WTC11 (cell line): ENCODE data around the gene SNAP29. TPM values are rescaled to one million over a fixed set of nuclear protein-coding genes. Genes with fewer than 3 reads are reported as not detected.

ENCODE experiments used
- ATAC-seq: fragments of 200-7000 bp; cut with Tn5 transposase; 2 replicates; pipeline ENCODE4 v1.10.0; 2021; ENCODE audit warnings: mild to moderate bottlenecking, moderate library complexity
- CTCF ChIA-PET: fragments of 300-600 bp; sonication (Branson Sonifier 250); formaldehyde crosslinking; loops from one replicate; lab custom pipeline; 2021; ENCODE audit warnings: antibody characterized with exemption; lab: Charles Lee
- POLR2A ChIA-PET: fragments of 350-600 bp; sonication (Branson Sonifier 250); formaldehyde crosslinking; loops from one replicate; lab custom pipeline; 2021; ENCODE audit warnings: antibody characterized with exemption; lab: Charles Lee
- DNase-seq: peaks from one replicate; pipeline ENCODE4 v3.0.0; 2021; ENCODE audit warnings: low spot score
- H3K27ac Mint-ChIP-seq: 2 replicates; pipeline ENCODE4 v1.8.0; 2021; ENCODE audit warnings: mixed read lengths
- H3K27me3 Mint-ChIP-seq: 2 replicates; pipeline ENCODE4 v1.8.0; 2021; ENCODE audit warnings: low read depth, mild to moderate bottlenecking, moderate library complexity, mixed read lengths
- H3K36me3 Mint-ChIP-seq: 2 replicates; pipeline ENCODE4 v1.8.0; 2021; ENCODE audit warnings: mixed read lengths
- H3K4me1 Mint-ChIP-seq: 2 replicates; pipeline ENCODE4 v1.8.0; 2022; ENCODE audit warnings: mixed read lengths
- H3K4me3 Mint-ChIP-seq: 2 replicates; pipeline ENCODE4 v1.8.0; 2021; ENCODE audit warnings: mild to moderate bottlenecking, moderate library complexity, mixed read lengths
- H3K9me3 Mint-ChIP-seq: 2 replicates; pipeline ENCODE4 v1.8.0; 2021; ENCODE audit warnings: mixed read lengths
- CBFB ChIP-seq: sonication (generic); formaldehyde crosslinking; IDR thresholded peaks from 2 replicates; pipeline ENCODE4 v1.8.1; 2022; ENCODE audit warnings: mild to moderate bottlenecking, low read depth, missing genetic modification reagents
- FOXP1 ChIP-seq: sonication (generic); formaldehyde crosslinking; IDR thresholded peaks from 2 replicates; pipeline ENCODE4 v1.8.0; 2022; ENCODE audit warnings: missing genetic modification reagents, mild to moderate bottlenecking, moderate library complexity, borderline replicate concordance
- GABPB1 ChIP-seq: sonication (generic); formaldehyde crosslinking; IDR thresholded peaks from 2 replicates; pipeline ENCODE4 v1.8.1; 2023; ENCODE audit warnings: mild to moderate bottlenecking, missing genetic modification reagents
- NFATC4 ChIP-seq: fragments of 250-450 bp; sonication (Bioruptor Pico); IDR thresholded peaks from 2 replicates; pipeline ENCODE4 v1.9.0; 2021; ENCODE audit warnings: mild to moderate bottlenecking
- NR2C2 ChIP-seq: sonication (generic); formaldehyde crosslinking; IDR thresholded peaks from 2 replicates; pipeline ENCODE4 v1.8.0; 2022; ENCODE audit warnings: mild to moderate bottlenecking, missing genetic modification reagents
- NR3C1 ChIP-seq: sonication (generic); formaldehyde crosslinking; conservative IDR thresholded peaks from 2 replicates; pipeline ENCODE4 v1.8.1; 2023; ENCODE audit warnings: low read depth, mild to moderate bottlenecking, missing genetic modification reagents
- RELA ChIP-seq: sonication (generic); formaldehyde crosslinking; IDR thresholded peaks from 2 replicates; pipeline ENCODE4 v1.8.1; 2022; ENCODE audit warnings: missing genetic modification reagents, mild to moderate bottlenecking, borderline replicate concordance
- RORB ChIP-seq: fragments of 250-450 bp; sonication (Bioruptor Pico); IDR thresholded peaks from 2 replicates; pipeline ENCODE4 v1.9.0; 2021; ENCODE audit warnings: mild to moderate bottlenecking
- SMAD4 ChIP-seq: sonication (generic); formaldehyde crosslinking; IDR thresholded peaks from 2 replicates; pipeline ENCODE4 v1.8.0; 2022; ENCODE audit warnings: mild to moderate bottlenecking, missing genetic modification reagents
- SOX15 ChIP-seq: fragments of 250-450 bp; sonication (Bioruptor Pico); IDR thresholded peaks from 2 replicates; pipeline ENCODE4 v1.9.0; 2021; ENCODE audit warnings: mild to moderate bottlenecking
- TEAD1 ChIP-seq: sonication (generic); formaldehyde crosslinking; IDR thresholded peaks from 2 replicates; pipeline ENCODE4 v1.8.0; 2022; ENCODE audit warnings: mild to moderate bottlenecking, missing genetic modification reagents
- TP53 ChIP-seq: sonication (generic); formaldehyde crosslinking; IDR thresholded peaks from 2 replicates; pipeline ENCODE4 v1.8.1; 2023; ENCODE audit warnings: mild to moderate bottlenecking, missing genetic modification reagents
- ZNF263 ChIP-seq: sonication (generic); formaldehyde crosslinking; IDR thresholded peaks from 2 replicates; pipeline ENCODE4 v1.8.1; 2022; ENCODE audit warnings: low read depth, mild to moderate bottlenecking, moderate library complexity, missing genetic modification reagents
- ZNF416 ChIP-seq: fragments of 250-450 bp; sonication (Bioruptor Pico); IDR thresholded peaks from 2 replicates; pipeline ENCODE4 v1.9.0; 2021; ENCODE audit warnings: mild to moderate bottlenecking, inconsistent platforms
- ZNF671 ChIP-seq: fragments of 250-450 bp; sonication (Bioruptor Pico); IDR thresholded peaks from 2 replicates; pipeline ENCODE4 v1.8.0; 2021; ENCODE audit warnings: mild to moderate bottlenecking
- total RNA-seq: library from RNA; stranded (reverse); gene quantifications from 3 replicates; pipeline ENCODE4 v1.2.3, GENCODE V29; 2021
- TF ChIP-seq, protein P1 (sequence below): sonication (generic); formaldehyde crosslinking; IDR thresholded peaks from 2 replicates; pipeline ENCODE4 v1.8.1; 2022; ENCODE audit warnings: low read depth, missing genetic modification reagents, borderline replicate concordance
- TF ChIP-seq, protein P2 (sequence below): sonication (generic); formaldehyde crosslinking; IDR thresholded peaks from 2 replicates; pipeline ENCODE4 v1.8.0; 2022; ENCODE audit warnings: mild to moderate bottlenecking, missing genetic modification reagents
- TF ChIP-seq, protein P3 (sequence below): sonication (generic); formaldehyde crosslinking; IDR thresholded peaks from 2 replicates; pipeline ENCODE4 v1.8.1; 2023; ENCODE audit warnings: mild to moderate bottlenecking, missing genetic modification reagents
- TF ChIP-seq, protein P4 (sequence below): sonication (generic); formaldehyde crosslinking; IDR thresholded peaks from 2 replicates; pipeline ENCODE4 v1.8.1; 2023; ENCODE audit warnings: mild to moderate bottlenecking, missing genetic modification reagents, moderate library complexity
- TF ChIP-seq, protein P5 (sequence below): sonication (generic); formaldehyde crosslinking; IDR thresholded peaks from 2 replicates; pipeline ENCODE4 v1.8.1; 2023; ENCODE audit warnings: mild to moderate bottlenecking, missing genetic modification reagents
- TF ChIP-seq, protein P6 (sequence below): sonication (generic); formaldehyde crosslinking; IDR thresholded peaks from 2 replicates; pipeline ENCODE4 v1.8.1; 2023; ENCODE audit warnings: mild to moderate bottlenecking, missing genetic modification reagents, borderline replicate concordance
- TF ChIP-seq, protein P7 (sequence below): fragments of 250-450 bp; sonication (Bioruptor Pico); conservative IDR thresholded peaks from 2 replicates; pipeline ENCODE4 v1.9.0; 2021; ENCODE audit warnings: mild to moderate bottlenecking

Gene SNAP29
- total RNA-seq, 1 experiment from 2014 or later, result 14.7 TPM

DNA sequence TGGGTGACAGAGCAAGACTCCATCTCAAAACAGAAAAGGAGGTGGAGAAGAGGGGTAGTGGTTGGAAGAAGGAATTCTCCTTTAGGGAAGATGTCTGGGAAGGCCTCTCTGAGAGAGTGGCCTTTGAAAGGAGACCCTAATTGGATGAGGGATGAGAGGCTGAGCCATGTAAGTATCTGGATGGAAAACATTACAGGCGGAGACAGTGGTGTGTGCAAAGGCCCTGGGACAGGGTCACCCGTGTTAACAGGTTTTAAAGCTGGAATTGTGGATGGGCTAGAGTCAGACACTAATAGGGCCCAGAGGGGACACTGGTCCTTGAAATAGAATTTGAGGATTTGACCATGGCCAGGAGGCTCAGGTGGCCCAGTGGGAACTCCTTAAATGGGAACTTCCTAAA lies 10.4 kb downstream of the SNAP29 start:
- Mint-ChIP-seq H3K4me3 (no peak overlapping the region), H3K9me3 (no peaks in the 10 kb centered on the region), H3K36me3 (peaks cover 4% of the 10 kb centered on the region), H3K4me1 (no peaks in the 10 kb centered on the region), H3K27me3 (no peaks in the 10 kb centered on the region), H3K27ac (no peak overlapping the region)
- POLR2A ChIA-PET, result no interaction called here
- TF ChIP-seq, protein P1, sequence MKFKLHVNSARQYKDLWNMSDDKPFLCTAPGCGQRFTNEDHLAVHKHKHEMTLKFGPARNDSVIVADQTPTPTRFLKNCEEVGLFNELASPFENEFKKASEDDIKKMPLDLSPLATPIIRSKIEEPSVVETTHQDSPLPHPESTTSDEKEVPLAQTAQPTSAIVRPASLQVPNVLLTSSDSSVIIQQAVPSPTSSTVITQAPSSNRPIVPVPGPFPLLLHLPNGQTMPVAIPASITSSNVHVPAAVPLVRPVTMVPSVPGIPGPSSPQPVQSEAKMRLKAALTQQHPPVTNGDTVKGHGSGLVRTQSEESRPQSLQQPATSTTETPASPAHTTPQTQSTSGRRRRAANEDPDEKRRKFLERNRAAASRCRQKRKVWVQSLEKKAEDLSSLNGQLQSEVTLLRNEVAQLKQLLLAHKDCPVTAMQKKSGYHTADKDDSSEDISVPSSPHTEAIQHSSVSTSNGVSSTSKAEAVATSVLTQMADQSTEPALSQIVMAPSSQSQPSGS, result no peak
- TF ChIP-seq RORB (CRISPR knock-in tag) (no peak), RELA (CRISPR knock-in tag) (no peak), TEAD1 (CRISPR knock-in tag) (no peak), GABPB1 (CRISPR knock-in tag) (no peak), ZNF263 (CRISPR knock-in tag) (no peak), TP53 (CRISPR knock-in tag) (no peak), ZNF671 (CRISPR knock-in tag) (no peak), NR3C1 (CRISPR knock-in tag) (no peak), FOXP1 (CRISPR knock-in tag) (no peak), ZNF416 (CRISPR knock-in tag) (no peak), NFATC4 (no peak), SMAD4 (no peak), SOX15 (CRISPR knock-in tag) (no peak), NR2C2 (no peak)
- TF ChIP-seq, protein P2, sequence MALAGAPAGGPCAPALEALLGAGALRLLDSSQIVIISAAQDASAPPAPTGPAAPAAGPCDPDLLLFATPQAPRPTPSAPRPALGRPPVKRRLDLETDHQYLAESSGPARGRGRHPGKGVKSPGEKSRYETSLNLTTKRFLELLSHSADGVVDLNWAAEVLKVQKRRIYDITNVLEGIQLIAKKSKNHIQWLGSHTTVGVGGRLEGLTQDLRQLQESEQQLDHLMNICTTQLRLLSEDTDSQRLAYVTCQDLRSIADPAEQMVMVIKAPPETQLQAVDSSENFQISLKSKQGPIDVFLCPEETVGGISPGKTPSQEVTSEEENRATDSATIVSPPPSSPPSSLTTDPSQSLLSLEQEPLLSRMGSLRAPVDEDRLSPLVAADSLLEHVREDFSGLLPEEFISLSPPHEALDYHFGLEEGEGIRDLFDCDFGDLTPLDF, result no peak
- TF ChIP-seq, protein P3, sequence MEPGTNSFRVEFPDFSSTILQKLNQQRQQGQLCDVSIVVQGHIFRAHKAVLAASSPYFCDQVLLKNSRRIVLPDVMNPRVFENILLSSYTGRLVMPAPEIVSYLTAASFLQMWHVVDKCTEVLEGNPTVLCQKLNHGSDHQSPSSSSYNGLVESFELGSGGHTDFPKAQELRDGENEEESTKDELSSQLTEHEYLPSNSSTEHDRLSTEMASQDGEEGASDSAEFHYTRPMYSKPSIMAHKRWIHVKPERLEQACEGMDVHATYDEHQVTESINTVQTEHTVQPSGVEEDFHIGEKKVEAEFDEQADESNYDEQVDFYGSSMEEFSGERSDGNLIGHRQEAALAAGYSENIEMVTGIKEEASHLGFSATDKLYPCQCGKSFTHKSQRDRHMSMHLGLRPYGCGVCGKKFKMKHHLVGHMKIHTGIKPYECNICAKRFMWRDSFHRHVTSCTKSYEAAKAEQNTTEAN (CRISPR knock-in tag), result no peak
- TF ChIP-seq, protein P4, sequence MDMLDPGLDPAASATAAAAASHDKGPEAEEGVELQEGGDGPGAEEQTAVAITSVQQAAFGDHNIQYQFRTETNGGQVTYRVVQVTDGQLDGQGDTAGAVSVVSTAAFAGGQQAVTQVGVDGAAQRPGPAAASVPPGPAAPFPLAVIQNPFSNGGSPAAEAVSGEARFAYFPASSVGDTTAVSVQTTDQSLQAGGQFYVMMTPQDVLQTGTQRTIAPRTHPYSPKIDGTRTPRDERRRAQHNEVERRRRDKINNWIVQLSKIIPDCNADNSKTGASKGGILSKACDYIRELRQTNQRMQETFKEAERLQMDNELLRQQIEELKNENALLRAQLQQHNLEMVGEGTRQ (CRISPR knock-in tag), result no peak
- TF ChIP-seq, protein P5, sequence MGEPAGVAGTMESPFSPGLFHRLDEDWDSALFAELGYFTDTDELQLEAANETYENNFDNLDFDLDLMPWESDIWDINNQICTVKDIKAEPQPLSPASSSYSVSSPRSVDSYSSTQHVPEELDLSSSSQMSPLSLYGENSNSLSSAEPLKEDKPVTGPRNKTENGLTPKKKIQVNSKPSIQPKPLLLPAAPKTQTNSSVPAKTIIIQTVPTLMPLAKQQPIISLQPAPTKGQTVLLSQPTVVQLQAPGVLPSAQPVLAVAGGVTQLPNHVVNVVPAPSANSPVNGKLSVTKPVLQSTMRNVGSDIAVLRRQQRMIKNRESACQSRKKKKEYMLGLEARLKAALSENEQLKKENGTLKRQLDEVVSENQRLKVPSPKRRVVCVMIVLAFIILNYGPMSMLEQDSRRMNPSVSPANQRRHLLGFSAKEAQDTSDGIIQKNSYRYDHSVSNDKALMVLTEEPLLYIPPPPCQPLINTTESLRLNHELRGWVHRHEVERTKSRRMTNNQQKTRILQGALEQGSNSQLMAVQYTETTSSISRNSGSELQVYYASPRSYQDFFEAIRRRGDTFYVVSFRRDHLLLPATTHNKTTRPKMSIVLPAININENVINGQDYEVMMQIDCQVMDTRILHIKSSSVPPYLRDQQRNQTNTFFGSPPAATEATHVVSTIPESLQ (CRISPR knock-in tag), result no peak
- CTCF ChIA-PET, result interaction anchor here (1.8 to 2.0 kb wide), 2 partner anchors 48 to 234 kb away, joined by 5 to 6 read pairs; partner anchors contain the start of gene CRKL
- ATAC-seq (no peak), DNase-seq (no peak)

DNA sequence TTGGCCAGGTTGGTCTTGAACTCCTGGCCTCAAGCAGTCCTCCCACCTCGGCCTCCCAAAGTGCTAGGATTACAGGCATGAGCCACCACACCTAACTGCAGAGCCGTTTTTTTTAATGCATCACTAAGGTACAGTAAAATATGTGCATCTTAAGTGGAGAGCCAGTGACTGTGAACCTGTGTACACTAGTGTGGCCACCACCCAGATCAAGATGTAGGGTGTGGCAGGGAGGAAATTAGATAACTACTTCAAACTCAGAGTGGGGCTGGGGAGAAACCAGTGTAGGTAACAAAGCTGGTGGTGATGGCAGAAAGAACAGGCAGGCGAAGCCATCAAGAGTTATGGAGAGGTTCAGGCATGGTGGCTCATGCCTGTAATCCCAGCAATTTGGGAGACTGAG lies 14.4 kb downstream of the SNAP29 start:
- POLR2A ChIA-PET, result no interaction called here
- Mint-ChIP-seq H3K27me3 (no peaks in the 10 kb centered on the region), H3K4me1 (no peaks in the 10 kb centered on the region), H3K27ac (no peak overlapping the region), H3K4me3 (no peak overlapping the region), H3K36me3 (peaks cover 7% of the 10 kb centered on the region), H3K9me3 (no peaks in the 10 kb centered on the region)
- ATAC-seq, result no peak
- CTCF ChIA-PET, result interaction anchor here (1.2 to 2.1 kb wide), 2 partner anchors 12 to 44 kb away, joined by 3 to 16 read pairs; partner anchors contain the start of gene CRKL
- no peak for DNase-seq
- TF ChIP-seq CBFB (CRISPR knock-in tag), result no peak
- TF ChIP-seq, protein P6, sequence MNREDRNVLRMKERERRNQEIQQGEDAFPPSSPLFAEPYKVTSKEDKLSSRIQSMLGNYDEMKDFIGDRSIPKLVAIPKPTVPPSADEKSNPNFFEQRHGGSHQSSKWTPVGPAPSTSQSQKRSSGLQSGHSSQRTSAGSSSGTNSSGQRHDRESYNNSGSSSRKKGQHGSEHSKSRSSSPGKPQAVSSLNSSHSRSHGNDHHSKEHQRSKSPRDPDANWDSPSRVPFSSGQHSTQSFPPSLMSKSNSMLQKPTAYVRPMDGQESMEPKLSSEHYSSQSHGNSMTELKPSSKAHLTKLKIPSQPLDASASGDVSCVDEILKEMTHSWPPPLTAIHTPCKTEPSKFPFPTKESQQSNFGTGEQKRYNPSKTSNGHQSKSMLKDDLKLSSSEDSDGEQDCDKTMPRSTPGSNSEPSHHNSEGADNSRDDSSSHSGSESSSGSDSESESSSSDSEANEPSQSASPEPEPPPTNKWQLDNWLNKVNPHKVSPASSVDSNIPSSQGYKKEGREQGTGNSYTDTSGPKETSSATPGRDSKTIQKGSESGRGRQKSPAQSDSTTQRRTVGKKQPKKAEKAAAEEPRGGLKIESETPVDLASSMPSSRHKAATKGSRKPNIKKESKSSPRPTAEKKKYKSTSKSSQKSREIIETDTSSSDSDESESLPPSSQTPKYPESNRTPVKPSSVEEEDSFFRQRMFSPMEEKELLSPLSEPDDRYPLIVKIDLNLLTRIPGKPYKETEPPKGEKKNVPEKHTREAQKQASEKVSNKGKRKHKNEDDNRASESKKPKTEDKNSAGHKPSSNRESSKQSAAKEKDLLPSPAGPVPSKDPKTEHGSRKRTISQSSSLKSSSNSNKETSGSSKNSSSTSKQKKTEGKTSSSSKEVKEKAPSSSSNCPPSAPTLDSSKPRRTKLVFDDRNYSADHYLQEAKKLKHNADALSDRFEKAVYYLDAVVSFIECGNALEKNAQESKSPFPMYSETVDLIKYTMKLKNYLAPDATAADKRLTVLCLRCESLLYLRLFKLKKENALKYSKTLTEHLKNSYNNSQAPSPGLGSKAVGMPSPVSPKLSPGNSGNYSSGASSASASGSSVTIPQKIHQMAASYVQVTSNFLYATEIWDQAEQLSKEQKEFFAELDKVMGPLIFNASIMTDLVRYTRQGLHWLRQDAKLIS (CRISPR knock-in tag), result no peak
- TF ChIP-seq, protein P7, sequence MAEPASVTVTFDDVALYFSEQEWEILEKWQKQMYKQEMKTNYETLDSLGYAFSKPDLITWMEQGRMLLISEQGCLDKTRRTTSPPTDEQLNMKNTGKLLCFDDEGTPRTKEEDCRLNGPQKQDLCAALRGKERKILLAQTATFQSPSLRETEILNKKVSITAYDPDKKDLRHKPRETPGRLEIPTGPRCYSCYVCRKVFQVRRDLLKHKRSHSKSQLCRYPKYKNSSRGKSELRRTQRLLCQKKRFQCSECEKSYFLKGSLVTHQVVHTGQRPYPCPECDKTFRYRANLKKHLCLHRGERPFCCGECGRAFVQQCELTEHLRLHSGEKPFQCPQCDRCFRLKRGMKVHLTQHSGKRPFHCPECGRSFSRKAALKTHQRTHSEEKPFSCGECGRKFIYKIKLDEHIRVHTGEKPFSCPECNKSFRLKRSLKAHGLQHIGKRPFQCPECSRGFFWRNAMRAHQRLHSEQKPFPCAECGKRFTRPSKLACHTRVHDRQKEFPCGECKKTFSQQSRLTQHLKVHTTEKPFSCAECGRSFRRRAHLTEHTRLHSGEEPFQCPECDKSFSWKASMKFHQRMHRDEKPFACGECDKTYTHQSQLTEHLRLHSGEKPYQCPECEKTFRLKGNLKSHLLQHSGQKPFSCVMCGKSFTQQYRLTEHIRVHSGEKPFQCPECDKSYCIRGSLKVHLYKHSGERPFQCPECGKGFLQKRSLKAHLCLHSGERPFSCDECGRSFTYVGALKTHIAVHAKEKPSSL (CRISPR knock-in tag), result no peak
